Activated T-cell treated with anti-CD3 and anti-CD28 coated beads, Interleukin-2, amount 50 U/mL, for 4 hours (primary cell): ENCODE data around the gene PABPN1. TPM values are rescaled to one million over a fixed set of nuclear protein-coding genes. Genes with fewer than 3 reads are reported as not detected.
"Not testable (repeated sequence)": the region's sequence is repeated elsewhere in the genome, so short reads cannot be mapped to it uniquely, and the experiment has no call there.

ENCODE experiments used
- ATAC-seq, 2 donors: fragments of 200-7000 bp; cut with Tn5 transposase; one replicate each; pipeline ENCODE4 v1.10.0; 2021
- DNase-seq: peaks from one replicate; pipeline ENCODE4 v3.0.0-alpha.2; 2020
- H3K27me3 Mint-ChIP-seq: one replicate; pipeline ENCODE4 v1.8.0; 2021; ENCODE audit warnings: low read depth, mixed read lengths
- H3K36me3 Mint-ChIP-seq: one replicate; pipeline ENCODE4 v1.8.0; 2022; ENCODE audit warnings: mixed read lengths; ENCODE audit not compliant: insufficient read depth
- H3K4me1 Mint-ChIP-seq: one replicate; pipeline ENCODE4 v1.8.0; 2021; ENCODE audit warnings: low read depth, mixed read lengths
- H3K4me3 Mint-ChIP-seq: one replicate; pipeline ENCODE4 v1.8.0; 2021; ENCODE audit warnings: mild to moderate bottlenecking, moderate library complexity, mixed read lengths
- H3K9me3 Mint-ChIP-seq: one replicate; pipeline ENCODE4 v1.8.0; 2021; ENCODE audit warnings: mixed read lengths
- total RNA-seq, 3 donors: library from RNA; stranded (reverse); gene quantifications; one replicate each; pipeline ENCODE4 v1.2.1, GENCODE V29; 2021

PABPN1 gene
- total RNA-seq, 3 donors from 2014 or later, result 319 to 339 (median 333) TPM

DNA sequence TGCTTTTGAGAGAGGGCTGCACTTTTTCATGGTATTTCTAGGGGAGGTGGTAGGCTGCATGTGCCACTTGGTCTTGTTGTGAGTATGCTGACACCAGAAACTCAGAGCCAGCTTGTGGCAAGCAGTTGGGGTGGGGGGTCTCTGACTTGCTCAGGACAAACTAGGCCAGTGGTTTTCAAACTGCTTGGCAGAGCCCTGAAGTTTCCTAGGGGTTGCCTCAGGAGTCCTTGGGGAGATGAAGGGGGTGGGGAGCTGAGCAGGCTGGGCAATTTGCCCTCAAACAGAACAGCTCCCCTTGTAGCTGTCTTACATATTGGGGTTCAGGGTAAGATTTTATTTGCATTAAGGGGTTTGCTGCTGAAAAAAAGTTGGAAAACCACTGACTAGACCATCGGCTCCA is 10.7 kb upstream of the PABPN1 start:
- Mint-ChIP-seq H3K4me3 (no peak overlapping the region), H3K36me3 (no peaks in the 10 kb centered on the region), H3K27me3 (peaks cover 34% of the 10 kb centered on the region), H3K4me1 (no peaks in the 10 kb centered on the region), H3K9me3 (no peaks in the 10 kb centered on the region)
- ATAC-seq, result no peak
- DNase-seq, result no peak

GRCh38 chr14:23316300-23316699 is 5.0 kb upstream of the PABPN1 start:
- no peak for ATAC-seq
- H3K36me3 Mint-ChIP-seq, result no peaks in the 10 kb centered on the region
- no peak for DNase-seq
- H3K4me1 Mint-ChIP-seq, result peaks cover 14% of the 10 kb centered on the region
- H3K27me3 Mint-ChIP-seq, result peaks cover 5% of the 10 kb centered on the region
- no peak overlapping the region for H3K4me3 Mint-ChIP-seq
- no peaks in the 10 kb centered on the region for H3K9me3 Mint-ChIP-seq

DNA sequence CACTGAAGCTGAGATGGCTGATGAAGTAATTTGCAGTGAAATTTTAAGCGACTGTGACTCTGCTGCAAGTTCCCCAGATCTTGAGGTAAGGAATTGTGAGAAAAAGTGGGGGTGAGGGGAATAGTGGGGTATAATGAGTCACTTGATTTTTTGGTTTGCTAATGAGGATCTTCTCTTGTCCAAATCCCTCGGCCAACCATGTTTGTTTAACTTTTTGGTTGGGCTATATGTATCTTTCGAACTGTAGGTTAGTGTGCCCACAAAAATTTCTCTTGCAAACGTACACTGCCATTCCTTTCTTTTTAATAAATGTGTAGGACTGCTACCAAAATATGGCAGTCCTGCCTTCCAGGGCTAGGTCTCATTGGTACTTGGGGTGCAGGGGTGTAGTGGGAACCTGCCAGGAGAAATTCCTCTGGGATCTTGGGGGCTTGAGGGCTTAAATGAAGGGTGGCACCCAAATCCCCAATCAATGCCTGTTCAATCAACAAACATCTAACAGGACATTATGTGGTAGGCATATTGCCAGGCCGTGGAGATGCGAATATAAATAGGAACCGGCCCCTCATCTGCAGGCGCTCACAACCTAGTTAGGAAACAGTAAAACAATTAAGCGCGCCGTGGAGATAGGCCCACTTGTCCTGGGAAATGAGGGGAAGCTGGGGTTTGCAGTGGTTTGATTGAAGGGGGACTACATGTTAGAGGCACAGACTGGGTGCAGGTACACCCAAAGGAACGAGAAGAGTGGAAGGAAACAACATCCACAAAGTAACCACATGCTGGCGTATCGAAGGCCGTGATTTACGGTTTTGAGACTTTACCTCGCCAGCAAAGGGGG is 1.3 kb upstream of the PABPN1 start:
- Mint-ChIP-seq H3K27me3 (peaks cover 2% of the 10 kb centered on the region), H3K4me1 (peaks cover 29% of the 10 kb centered on the region), H3K9me3 (no peaks in the 10 kb centered on the region), H3K36me3 (peaks cover 20% of the 10 kb centered on the region), H3K4me3 (peak overlapping the region; percentile 85)
- DNase-seq, result no peak
- no peak for ATAC-seq

DNA sequence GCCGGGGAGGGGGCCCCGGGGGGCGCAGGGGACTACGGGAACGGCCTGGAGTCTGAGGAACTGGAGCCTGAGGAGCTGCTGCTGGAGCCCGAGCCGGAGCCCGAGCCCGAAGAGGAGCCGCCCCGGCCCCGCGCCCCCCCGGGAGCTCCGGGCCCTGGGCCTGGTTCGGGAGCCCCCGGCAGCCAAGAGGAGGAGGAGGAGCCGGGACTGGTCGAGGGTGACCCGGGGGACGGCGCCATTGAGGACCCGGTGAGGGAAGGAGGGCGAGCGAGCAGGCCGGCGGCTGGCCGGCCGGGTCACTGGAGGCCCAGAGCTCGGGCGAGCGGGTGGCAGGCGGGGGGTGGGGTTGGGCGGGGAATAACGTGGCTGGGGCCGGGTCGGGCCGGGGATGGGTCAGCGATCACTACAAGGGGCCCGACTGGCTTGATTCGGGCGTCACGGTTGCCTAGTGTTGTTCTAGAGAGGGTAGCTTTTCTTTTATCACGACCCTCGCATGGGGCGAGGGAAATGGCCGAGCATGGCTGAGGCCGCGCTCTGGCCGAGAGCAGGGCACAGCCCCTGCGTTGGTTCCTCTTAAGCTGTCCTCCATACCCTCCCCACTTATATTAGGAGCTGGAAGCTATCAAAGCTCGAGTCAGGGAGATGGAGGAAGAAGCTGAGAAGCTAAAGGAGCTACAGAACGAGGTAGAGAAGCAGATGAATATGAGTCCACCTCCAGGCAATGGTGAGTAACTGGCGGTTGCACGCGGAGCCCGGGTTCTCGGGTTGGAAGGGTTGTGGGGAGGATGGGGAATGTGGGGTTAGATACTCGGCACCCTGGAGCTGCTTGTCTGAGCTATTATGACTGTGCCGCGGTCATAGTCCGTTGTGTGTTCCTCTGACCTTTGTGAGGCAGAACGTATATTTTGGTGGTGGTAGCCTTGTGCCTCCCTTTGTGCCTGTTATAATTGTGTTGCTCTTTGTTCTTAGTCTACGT is 603 bp downstream of the PABPN1 start:
- Mint-ChIP-seq H3K9me3 (no peaks in the 10 kb centered on the region), H3K36me3 (peaks cover 27% of the 10 kb centered on the region), H3K4me3 (peak overlapping the region; percentile 95), H3K4me1 (peaks cover 29% of the 10 kb centered on the region), H3K27me3 (peaks cover 2% of the 10 kb centered on the region)
- ATAC-seq, result peak; percentile 18 to 19
- DNase-seq, result peak; percentile 42

DNA sequence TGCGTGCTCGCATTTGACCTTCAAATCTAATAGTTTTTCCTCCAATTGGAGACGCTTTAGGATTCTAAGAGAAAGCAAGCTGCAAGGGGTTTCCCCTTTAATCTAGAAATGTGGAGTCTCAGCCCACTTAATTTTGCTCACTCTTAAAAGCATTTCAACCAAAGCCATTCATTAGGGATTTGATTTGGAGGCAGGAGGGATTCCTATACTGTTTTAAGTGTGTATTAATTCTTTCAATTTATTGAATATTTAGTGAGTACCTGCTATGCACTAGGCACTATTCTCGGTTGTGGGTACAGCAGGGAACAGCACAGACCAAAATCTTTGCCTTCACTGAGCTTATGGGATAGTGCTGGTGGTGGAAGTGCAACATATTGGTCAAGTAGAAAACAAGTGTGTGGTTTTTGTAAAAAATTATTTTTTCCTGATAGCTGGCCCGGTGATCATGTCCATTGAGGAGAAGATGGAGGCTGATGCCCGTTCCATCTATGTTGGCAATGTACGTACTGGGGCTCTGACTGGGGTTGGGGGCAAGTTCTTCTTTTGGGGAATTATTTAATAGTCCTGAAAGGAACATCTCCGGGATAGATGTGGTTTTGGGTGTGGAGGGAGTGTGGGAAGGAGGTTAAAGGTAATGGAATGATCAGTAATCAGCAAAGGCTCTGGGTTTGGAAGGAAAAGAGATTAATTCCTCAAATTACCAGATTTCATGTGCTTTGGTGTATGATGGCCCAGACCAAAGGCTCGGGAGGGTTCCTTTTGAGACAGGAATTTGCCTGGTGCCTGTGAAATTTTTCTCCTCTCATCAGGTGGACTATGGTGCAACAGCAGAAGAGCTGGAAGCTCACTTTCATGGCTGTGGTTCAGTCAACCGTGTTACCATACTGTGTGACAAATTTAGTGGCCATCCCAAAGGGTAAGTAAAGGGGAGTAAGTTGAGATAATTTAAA is 1.6 kb downstream of the PABPN1 start:
- Mint-ChIP-seq H3K36me3 (peaks cover 27% of the 10 kb centered on the region), H3K4me1 (peaks cover 29% of the 10 kb centered on the region), H3K27me3 (no peaks in the 10 kb centered on the region), H3K4me3 (peak overlapping the region; percentile 95), H3K9me3 (no peaks in the 10 kb centered on the region)
- ATAC-seq (no peak), DNase-seq (no peak)

DNA sequence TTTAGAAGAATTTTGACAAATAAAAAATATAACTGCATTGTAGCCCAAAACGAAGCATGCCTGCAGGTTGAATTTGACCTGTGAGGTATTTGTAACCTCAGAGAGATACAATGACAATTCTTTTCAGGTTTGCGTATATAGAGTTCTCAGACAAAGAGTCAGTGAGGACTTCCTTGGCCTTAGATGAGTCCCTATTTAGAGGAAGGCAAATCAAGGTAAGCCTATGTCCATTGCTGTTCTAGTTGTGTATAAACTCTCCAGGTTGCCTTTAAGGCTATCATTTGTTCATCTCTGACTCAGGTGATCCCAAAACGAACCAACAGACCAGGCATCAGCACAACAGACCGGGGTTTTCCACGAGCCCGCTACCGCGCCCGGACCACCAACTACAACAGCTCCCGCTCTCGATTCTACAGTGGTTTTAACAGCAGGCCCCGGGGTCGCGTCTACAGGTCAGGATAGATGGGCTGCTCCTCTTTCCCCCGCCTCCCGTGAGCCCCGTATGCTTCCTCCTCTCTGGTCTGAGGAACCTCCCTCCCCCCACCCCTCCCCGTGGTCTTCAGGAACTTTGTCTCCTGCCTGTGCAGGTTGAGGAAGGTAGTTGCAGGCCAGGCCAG is 2.7 kb downstream of the PABPN1 start:
- Mint-ChIP-seq H3K4me3 (no peak overlapping the region), H3K4me1 (peaks cover 29% of the 10 kb centered on the region), H3K9me3 (no peaks in the 10 kb centered on the region), H3K36me3 (peaks cover 27% of the 10 kb centered on the region), H3K27me3 (no peaks in the 10 kb centered on the region)
- DNase-seq, result no peak
- no peak for ATAC-seq

- Mint-ChIP-seq H3K27me3 (no peaks in the 10 kb centered on the region), H3K4me1 (peaks cover 29% of the 10 kb centered on the region), H3K36me3 (peaks cover 27% of the 10 kb centered on the region), H3K4me3 (no peak overlapping the region), H3K9me3 (no peaks in the 10 kb centered on the region)
- ATAC-seq, result no peak
- DNase-seq, result no peak
These were observed 3.2 kb downstream of the PABPN1 start for GRCh38 chr14:23324455-23324846.

- H3K9me3 Mint-ChIP-seq, result no peaks in the 10 kb centered on the region
- DNase-seq (no peak), ATAC-seq (no peak)
- peaks cover 27% of the 10 kb centered on the region for H3K36me3 Mint-ChIP-seq
- no peak overlapping the region for H3K4me3 Mint-ChIP-seq
- H3K27me3 Mint-ChIP-seq, result no peaks in the 10 kb centered on the region
- peaks cover 25% of the 10 kb centered on the region for H3K4me1 Mint-ChIP-seq
These were observed 3.7 kb downstream of the PABPN1 start for GRCh38 chr14:23324993-23325392.

- peaks cover 18% of the 10 kb centered on the region for H3K4me1 Mint-ChIP-seq
- H3K4me3 Mint-ChIP-seq, H3K27me3 Mint-ChIP-seq, DNase-seq, ATAC-seq, H3K9me3 Mint-ChIP-seq: not testable (repeated sequence)
- peaks cover 27% of the 10 kb centered on the region for H3K36me3 Mint-ChIP-seq
These were observed 4.5 kb downstream of the PABPN1 start for GRCh38 chr14:23325746-23326145.

DNA sequence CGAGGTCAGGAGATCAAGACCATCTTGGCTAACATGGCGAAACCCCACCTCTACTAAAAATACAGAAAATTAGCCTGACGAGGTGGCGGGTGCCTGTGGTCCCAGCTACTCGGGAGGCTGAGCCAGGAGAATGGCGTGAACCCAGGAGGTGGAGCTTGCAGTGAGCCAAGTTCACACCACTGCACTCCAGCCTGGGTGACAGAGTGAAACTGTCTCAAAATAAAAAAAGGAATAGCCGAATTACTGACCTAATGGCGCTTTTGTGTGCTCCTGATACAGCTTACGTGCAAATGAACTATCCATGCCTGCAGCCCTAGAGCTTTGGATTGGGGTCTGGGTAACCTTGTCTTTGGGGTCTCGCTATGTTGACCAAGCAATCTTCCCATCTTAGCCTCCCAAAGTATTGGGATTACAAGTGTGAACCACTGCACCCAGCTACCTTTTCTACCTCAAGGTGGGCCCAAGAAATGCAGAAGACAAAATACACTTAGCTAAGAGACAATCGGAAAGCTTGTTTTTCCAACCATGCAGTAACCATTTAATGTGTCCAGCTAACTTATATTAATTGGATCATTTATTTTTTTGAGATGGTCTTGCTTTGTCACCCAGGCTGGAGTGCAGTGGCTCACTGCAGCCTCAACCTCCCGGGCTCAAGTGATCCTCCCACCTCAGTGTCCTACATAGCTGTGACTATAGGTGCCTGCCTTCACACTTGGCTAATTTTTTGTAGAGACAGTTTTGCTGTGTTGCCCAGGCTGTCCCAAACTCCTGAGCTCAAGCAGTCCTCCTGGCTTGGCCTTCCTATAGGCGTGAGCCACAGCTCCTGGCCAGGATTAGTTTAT is 5.5 kb downstream of the PABPN1 start:
- ATAC-seq, result no peak
- Mint-ChIP-seq H3K36me3 (peaks cover 27% of the 10 kb centered on the region), H3K9me3 (no peaks in the 10 kb centered on the region), H3K4me3 (no peak overlapping the region), H3K4me1 (peaks cover 16% of the 10 kb centered on the region), H3K27me3 (no peaks in the 10 kb centered on the region)
- DNase-seq, result no peak

DNA sequence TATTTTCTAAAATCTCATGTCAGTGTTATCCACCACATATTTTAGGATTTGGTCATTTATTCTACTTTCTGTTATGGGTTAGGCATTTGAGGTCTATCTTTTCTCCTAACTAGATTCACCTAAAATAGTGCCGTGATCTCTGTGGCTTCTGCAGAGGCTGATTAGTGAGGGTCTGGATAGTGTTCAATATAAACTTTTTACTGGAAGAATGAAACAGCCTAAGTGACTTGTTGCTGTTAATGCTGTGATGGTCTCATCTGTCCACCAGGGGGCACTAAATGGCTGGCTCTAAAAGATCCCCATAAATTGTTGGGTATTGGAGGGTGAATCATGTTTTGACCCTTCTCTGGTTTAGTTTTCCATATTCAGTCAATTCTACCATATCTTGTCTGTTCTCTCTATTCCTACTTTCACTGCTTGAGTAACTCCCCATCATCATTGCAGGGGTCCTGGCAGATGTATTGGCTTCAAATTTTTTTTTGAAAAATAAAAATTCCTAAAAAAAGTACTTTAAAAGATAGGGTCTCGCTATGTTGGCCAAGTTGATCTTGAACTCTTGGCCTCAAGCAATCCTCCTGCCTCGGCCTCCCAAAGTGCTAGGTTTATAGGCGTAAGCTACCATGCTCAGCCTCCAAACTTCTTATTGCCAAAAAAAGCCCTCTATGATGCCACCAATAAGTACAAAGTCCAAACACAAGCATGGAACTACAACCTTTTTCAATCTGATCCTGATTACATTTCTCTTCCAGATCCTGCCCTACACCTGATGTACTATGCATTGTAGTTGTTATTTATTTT is 6.9 kb downstream of the PABPN1 start:
- Mint-ChIP-seq H3K4me1 (peaks cover 7% of the 10 kb centered on the region), H3K27me3 (no peaks in the 10 kb centered on the region), H3K9me3 (no peaks in the 10 kb centered on the region), H3K36me3 (peaks cover 18% of the 10 kb centered on the region), H3K4me3 (no peak overlapping the region)
- DNase-seq (peak; percentile 62), ATAC-seq (peak; percentile 87 to 89)

GRCh38 chr14:23335623-23336022 is 14.4 kb downstream of the PABPN1 start:
- Mint-ChIP-seq H3K4me3 (no peak overlapping the region), H3K9me3 (no peaks in the 10 kb centered on the region), H3K36me3 (no peaks in the 10 kb centered on the region), H3K4me1 (no peaks in the 10 kb centered on the region), H3K27me3 (peaks cover 21% of the 10 kb centered on the region)
- ATAC-seq, result no peak
- no peak for DNase-seq
